Mucosa of rectum (tissue), 2 donors: ENCODE data around the gene DEPDC4.
A peak's percentile ranks its signal among the peaks of the same experiment; 100 is the strongest.

Source experiments
- H3K27ac ChIP-seq, 2 donors: one replicate each; pipeline ENCODE4 v1.7.0; 2013; ENCODE audit warnings: inconsistent platforms in 2 of 2, low read depth in 2 of 2, low read length in 2 of 2
- H3K27me3 ChIP-seq, 2 donors: one replicate each; pipeline ENCODE4 v1.7.0; 2013; ENCODE audit warnings: low read length in 2 of 2; ENCODE audit not compliant: control insufficient read depth in 2 of 2, insufficient read depth in 2 of 2
- H3K36me3 ChIP-seq, 2 donors: one replicate each; pipeline ENCODE4 v1.7.0; 2013; ENCODE audit warnings: low read length in 2 of 2; ENCODE audit not compliant: control insufficient read depth in 2 of 2, insufficient read depth in 2 of 2
- H3K4me1 ChIP-seq, 2 donors: one replicate each; pipeline ENCODE4 v1.7.0; 2013; ENCODE audit warnings: low read length in 2 of 2, mild to moderate bottlenecking in 1 of 2; ENCODE audit not compliant: control insufficient read depth in 2 of 2, insufficient read depth in 2 of 2
- H3K4me3 ChIP-seq, 2 donors: one replicate each; pipeline ENCODE4 v1.7.0; 2013; ENCODE audit warnings: low read length in 2 of 2
- H3K9ac ChIP-seq, 2 donors: one replicate each; pipeline ENCODE4 v1.7.0; 2013; ENCODE audit warnings: low read length in 2 of 2, low read depth in 1 of 2, mild to moderate bottlenecking in 1 of 2
- H3K9me3 ChIP-seq, 2 donors: one replicate each; pipeline ENCODE4 v1.7.0; 2013; ENCODE audit warnings: low read length in 2 of 2; ENCODE audit not compliant: control insufficient read depth in 2 of 2
- donor health status: healthy.
- donor health status: Normal muscosa, but diverticular disease.

The DEPDC4 gene

DNA sequence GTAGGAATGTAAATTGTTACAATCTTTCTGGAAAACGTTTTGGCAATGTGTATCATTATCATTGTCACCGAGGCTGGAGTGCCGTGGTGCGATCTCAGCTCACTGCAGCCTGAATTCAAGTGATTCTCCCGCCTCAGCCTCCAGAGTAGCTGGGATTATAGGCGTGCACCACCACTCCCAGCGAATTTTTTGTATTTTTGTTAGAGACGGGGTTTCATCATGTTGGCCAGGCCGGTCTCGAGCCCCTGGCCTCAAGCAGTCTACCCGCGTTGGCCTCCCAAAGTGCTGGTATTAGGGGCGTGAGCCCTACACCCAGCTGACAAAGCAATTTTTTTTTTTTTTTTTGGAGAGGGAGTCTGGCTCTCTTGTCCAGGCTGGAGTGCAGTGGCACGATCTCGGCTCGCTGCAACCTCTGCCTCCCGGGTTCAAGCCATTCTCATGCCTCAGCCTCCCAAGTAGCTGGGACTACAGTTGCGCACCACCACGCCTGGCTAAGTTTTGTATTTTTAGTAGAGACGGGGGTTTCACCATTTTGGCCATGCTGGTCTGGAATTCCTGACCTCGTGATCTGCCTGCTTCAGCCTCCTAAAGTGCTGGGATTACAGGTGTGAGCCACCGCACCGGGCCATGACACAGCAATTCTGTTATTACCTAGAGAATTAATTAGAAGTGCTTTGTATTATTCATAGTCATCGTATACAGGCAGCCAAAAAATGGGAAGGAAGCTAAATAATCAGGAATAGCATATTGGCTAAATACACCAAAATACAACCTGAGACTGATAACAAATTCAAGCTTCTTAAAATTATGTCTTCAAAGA lies 65.1 kb downstream of the DEPDC4 start:
- Histone ChIP-seq H3K9me3 (no peaks in the 10 kb centered on the region), H3K27ac (peak overlapping the region in 1 of 2 donors; percentile 66), H3K36me3 (peaks cover 0 to 2% of the 10 kb centered on the region in 2 donors), H3K27me3 (no peaks in the 10 kb centered on the region), H3K4me1 (peaks cover 8 to 11% of the 10 kb centered on the region in 2 donors), H3K4me3 (peak overlapping the region; percentile 89 to 97), H3K9ac (peak overlapping the region in 1 of 2 donors; percentile 68)

- peaks cover 8 to 11% of the 10 kb centered on the region in 2 donors for H3K4me1 ChIP-seq
- peak within 1 kb of the TSS; percentile 74 to 81 for H3K9ac ChIP-seq
- peaks cover 0 to 2% of the 10 kb centered on the region in 2 donors for H3K36me3 ChIP-seq
- no peaks in the 10 kb centered on the region for H3K9me3 ChIP-seq
- no peaks in the 10 kb centered on the region for H3K27me3 ChIP-seq
- peak within 1 kb of the TSS; percentile 84 to 87 for H3K27ac ChIP-seq
- peak within 1 kb of the TSS; percentile 89 to 97 for H3K4me3 ChIP-seq
Observed at GRCh38 chr12:100200463-100201181, 66.3 kb downstream of the DEPDC4 start, which contains the start of gene ACTR6. ACTR6 (plus strand) TSS chr12:100200815; CDS start chr12:100200852, 37 bp downstream.

DNA sequence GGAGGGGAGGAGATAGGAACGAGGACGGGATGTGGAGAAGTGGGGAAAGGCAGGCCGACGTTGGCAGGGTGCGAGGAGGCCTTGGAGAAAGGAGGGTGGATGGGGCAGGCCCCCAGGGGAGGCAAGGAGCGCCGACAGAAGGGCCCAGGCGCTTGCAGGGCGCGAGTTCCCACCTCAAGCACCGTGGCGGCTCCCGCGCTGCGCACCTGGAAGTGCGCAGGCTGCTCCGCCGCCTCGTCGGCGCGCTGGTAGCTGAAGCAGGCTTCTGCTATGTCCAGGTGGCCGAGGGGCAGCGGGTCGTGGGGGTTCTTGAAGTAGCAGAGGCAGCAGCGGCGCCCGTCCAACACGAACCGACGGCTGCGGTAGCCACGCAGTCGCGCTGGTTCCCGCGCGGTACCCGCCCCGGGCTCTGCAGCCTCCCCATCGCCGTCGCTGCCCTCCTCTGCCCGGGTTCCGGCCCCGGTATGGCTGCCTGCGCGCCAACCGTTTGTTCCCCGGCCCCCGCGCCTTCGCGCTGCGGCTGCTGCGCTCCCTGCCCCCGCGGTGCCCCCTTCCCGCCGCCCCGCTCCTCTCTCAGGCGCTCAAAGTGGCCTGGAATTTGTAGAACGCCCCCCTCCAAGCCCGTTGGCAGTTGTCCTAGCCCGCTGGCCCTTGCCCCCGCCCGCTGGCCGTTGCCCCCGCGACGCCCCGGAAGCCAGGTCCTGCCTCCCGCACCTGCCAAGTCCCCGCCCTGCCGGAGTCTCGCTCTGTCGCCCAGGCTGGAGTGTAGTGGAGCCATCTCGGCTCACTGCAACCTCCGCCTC lies 67.3 kb downstream of the DEPDC4 start:
- no peaks in the 10 kb centered on the region for H3K9me3 ChIP-seq
- peak overlapping the region; percentile 47 to 81 for H3K9ac ChIP-seq
- H3K4me1 ChIP-seq = peaks cover 8 to 11% of the 10 kb centered on the region in 2 donors
- H3K27ac ChIP-seq = peak overlapping the region; percentile 84 to 87
- H3K36me3 ChIP-seq = peaks cover 0 to 8% of the 10 kb centered on the region in 2 donors
- no peaks in the 10 kb centered on the region for H3K27me3 ChIP-seq
- peak overlapping the region; percentile 89 to 97 for H3K4me3 ChIP-seq

DNA sequence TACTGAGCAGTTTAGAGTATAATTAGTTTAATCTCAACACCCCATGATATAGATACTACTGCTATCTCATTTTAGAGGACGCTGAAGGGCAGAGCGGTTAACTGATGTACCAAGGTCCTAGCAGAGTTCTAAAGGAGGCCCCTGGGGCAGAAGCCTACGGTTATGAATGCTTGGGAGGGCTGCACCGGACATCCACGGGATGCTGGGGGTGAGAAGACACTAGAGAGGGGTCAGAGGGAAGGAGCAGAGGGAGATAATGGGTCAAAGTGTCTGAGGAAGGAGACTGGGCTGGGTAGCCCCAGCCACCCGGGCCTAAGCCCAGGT lies 67.9 kb downstream of the DEPDC4 start:
- H3K27me3 ChIP-seq = no peaks in the 10 kb centered on the region
- peak overlapping the region; percentile 47 to 81 for H3K9ac ChIP-seq
- peak overlapping the region; percentile 89 to 97 for H3K4me3 ChIP-seq
- no peaks in the 10 kb centered on the region for H3K9me3 ChIP-seq
- peaks cover 8 to 11% of the 10 kb centered on the region in 2 donors for H3K4me1 ChIP-seq
- H3K36me3 ChIP-seq = peaks cover 0 to 10% of the 10 kb centered on the region in 2 donors
- peak overlapping the region; percentile 84 to 87 for H3K27ac ChIP-seq

- no peaks in the 10 kb centered on the region for H3K27me3 ChIP-seq
- no peak overlapping the region for H3K27ac ChIP-seq
- H3K9me3 ChIP-seq = no peaks in the 10 kb centered on the region
- H3K4me3 ChIP-seq = no peak overlapping the region
- H3K9ac ChIP-seq = no peak overlapping the region
- peaks cover 8 to 11% of the 10 kb centered on the region in 2 donors for H3K4me1 ChIP-seq
- H3K36me3 ChIP-seq = peaks cover 0 to 10% of the 10 kb centered on the region in 2 donors
Observed at GRCh38 chr12:100197486-100197885, 69.4 kb downstream of the DEPDC4 start.

DNA sequence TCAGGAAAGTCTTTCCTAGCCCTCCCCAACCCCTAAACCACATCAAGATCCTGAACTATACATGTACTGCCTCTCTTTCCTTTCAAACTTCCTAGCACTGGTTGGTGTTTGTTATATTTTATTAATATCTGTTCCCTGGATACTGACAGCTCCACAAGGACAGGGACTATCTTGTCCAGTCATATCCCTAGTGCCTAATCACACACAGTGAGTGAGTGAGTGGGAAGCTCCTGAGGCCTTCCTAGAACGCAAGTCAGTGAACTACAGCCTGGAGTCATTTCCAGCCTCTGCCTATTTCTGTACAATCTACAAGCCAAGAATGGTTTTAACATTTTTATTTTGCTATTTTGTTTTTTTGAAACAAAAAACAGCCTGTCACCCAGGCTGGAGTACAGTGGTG lies 73.8 kb downstream of the DEPDC4 start:
- Histone ChIP-seq H3K36me3 (peaks cover 9 to 12% of the 10 kb centered on the region in 2 donors), H3K27me3 (no peaks in the 10 kb centered on the region), H3K9me3 (no peaks in the 10 kb centered on the region), H3K9ac (no peak overlapping the region), H3K4me1 (no peaks in the 10 kb centered on the region), H3K27ac (no peak overlapping the region), H3K4me3 (no peak overlapping the region)
